SJSA1 (cell line): ENCODE results near the gene PLD4. TPM values are rescaled to one million over a fixed set of nuclear protein-coding genes. Genes with fewer than 3 reads are reported as not detected.
"Not testable (repeated sequence)": the region's sequence is repeated elsewhere in the genome, so short reads cannot be mapped to it uniquely, and the experiment has no call there.

Source experiments
- DNase-seq, 2 experiments: peaks; one replicate each; pipeline ENCODE4 v3.0.0-alpha.2; 2015 to 2020; ENCODE audit warnings: low spot score in 2 of 2, low read depth in 1 of 2
- H3K27ac ChIP-seq: fragments of 250-450 bp; sonication (Bioruptor Pico); 2 replicates; pipeline ENCODE4 v1.5.1; 2020; ENCODE audit warnings: mild to moderate bottlenecking, moderate library complexity
- H3K27me3 ChIP-seq: fragments of 250-450 bp; sonication (Bioruptor Pico); replicated peaks from 2 replicates; pipeline ENCODE4 v1.5.1; 2020; ENCODE audit warnings: mild to moderate bottlenecking, moderate library complexity
- H3K36me3 ChIP-seq: fragments of 250-450 bp; sonication (Bioruptor Pico); 2 replicates; pipeline ENCODE4 v1.5.1; 2020; ENCODE audit warnings: mild to moderate bottlenecking
- H3K4me1 ChIP-seq: fragments of 250-450 bp; sonication (Bioruptor Pico); replicated peaks from 2 replicates; pipeline ENCODE4 v1.6.1; 2021; ENCODE audit warnings: mild to moderate bottlenecking
- H3K4me3 ChIP-seq: fragments of 250-450 bp; sonication (Bioruptor Pico); 2 replicates; pipeline ENCODE4 v1.5.1; 2020; ENCODE audit warnings: mild to moderate bottlenecking
- H3K9me3 ChIP-seq: fragments of 250-450 bp; sonication (Bioruptor Pico); replicated peaks from 2 replicates; pipeline ENCODE4 v1.5.1; 2020; ENCODE audit warnings: mild to moderate bottlenecking
- total RNA-seq: library from RNA; depleted of rRNA; stranded (reverse); fragments of >200 nt; shearing (Covaris generic); gene quantifications from 2 replicates; pipeline ENCODE4 v1.2.3, GENCODE V29; 2014

Gene PLD4
- total RNA-seq, 1 experiment from 2014 or later: not detected

GRCh38 chr14:104882325-104882973, 42.2 kb upstream of the PLD4 start:
- Histone ChIP-seq H3K9me3 (no peaks in the 10 kb centered on the region), H3K36me3 (peaks cover 23% of the 10 kb centered on the region), H3K4me1 (no peaks in the 10 kb centered on the region), H3K4me3 (no peak overlapping the region), H3K27ac (no peak overlapping the region), H3K27me3 (no peaks in the 10 kb centered on the region)
- DNase-seq: no peak

DNA sequence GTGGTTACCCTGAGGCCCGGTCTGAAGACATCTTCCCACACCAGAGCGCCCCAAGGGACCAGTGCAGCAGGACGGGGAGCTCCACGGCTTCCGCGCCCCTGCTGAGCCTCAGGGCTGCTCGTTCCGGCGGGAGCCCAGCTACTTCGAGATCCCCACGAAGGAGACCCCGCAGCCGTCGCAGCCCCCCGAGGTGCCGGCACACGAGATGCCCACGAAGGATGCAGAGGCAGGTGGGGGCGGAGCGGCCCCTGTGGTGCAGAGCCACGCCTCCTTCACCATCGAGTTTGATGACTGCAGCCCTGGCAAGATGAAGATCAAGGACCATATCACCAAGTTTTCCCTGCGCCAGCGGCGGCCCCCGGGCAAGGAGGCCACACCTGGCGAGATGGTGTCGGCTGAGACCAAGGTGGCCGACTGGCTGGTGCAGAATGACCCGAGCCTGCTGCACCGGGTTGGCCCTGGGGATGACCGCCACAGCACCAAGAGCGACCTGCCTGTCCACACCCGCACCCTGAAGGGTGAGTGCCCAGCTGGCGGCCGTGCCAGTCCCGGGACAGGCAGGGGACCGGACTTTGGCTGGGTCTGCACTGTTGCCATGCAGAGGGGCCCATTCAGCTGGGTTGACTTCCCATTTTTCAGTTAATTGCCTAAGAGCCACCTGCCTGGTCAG, 41.6 kb upstream of the PLD4 start:
- Histone ChIP-seq H3K4me3 (no peak overlapping the region), H3K27me3 (no peaks in the 10 kb centered on the region), H3K36me3 (peaks cover 23% of the 10 kb centered on the region), H3K27ac (no peak overlapping the region), H3K4me1 (no peaks in the 10 kb centered on the region), H3K9me3 (no peaks in the 10 kb centered on the region)
- no peak for DNase-seq

DNA sequence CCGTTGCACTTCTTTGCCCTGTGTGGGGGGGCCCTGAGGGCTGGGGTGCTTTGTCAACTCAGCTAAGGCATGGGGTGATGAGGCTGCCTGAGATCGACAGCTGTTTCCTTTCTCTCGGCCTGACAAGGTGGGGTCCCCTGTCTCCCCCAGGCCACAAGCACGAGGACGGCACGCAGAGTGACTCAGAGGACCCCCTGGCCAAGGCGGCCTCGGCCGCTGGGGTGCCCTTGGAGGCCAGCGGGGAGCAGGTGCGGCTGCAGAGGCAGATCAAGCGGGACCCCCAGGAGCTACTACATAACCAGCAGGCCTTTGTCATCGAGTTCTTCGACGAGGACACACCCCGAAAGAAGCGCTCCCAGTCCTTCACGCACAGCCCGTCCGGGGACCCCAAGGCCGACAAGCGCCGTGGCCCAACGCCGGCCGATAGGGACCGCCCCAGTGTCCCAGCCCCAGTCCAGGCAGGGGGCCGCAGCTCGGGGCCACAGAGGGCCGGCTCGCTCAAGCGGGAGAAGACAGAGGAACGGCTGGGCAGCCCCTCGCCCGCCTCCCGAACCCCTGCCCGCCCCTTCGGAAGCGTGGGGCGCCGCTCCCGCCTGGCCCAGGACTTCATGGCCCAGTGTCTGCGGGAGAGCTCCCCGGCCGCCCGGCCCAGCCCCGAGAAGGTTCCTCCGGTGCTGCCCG, 40.9 kb upstream of the PLD4 start:
- peaks cover 20% of the 10 kb centered on the region for H3K36me3 ChIP-seq
- no peak overlapping the region for H3K4me3 ChIP-seq
- no peaks in the 10 kb centered on the region for H3K9me3 ChIP-seq
- no peak for DNase-seq
- no peak overlapping the region for H3K27ac ChIP-seq
- no peaks in the 10 kb centered on the region for H3K27me3 ChIP-seq
- no peaks in the 10 kb centered on the region for H3K4me1 ChIP-seq

GRCh38 chr14:104884381-104884780, 40.3 kb upstream of the PLD4 start:
- H3K4me3 ChIP-seq, H3K4me1 ChIP-seq, DNase-seq, H3K27me3 ChIP-seq, H3K27ac ChIP-seq, H3K9me3 ChIP-seq: not testable (repeated sequence)
- H3K36me3 ChIP-seq: peaks cover 20% of the 10 kb centered on the region

GRCh38 chr14:104885031-104885972, 39.4 kb upstream of the PLD4 start:
- Histone ChIP-seq H3K9me3 (no peaks in the 10 kb centered on the region), H3K36me3 (peaks cover 20% of the 10 kb centered on the region), H3K4me3 (no peak overlapping the region), H3K27ac (no peak overlapping the region), H3K27me3 (no peaks in the 10 kb centered on the region), H3K4me1 (no peaks in the 10 kb centered on the region)
- no peak for DNase-seq

DNA sequence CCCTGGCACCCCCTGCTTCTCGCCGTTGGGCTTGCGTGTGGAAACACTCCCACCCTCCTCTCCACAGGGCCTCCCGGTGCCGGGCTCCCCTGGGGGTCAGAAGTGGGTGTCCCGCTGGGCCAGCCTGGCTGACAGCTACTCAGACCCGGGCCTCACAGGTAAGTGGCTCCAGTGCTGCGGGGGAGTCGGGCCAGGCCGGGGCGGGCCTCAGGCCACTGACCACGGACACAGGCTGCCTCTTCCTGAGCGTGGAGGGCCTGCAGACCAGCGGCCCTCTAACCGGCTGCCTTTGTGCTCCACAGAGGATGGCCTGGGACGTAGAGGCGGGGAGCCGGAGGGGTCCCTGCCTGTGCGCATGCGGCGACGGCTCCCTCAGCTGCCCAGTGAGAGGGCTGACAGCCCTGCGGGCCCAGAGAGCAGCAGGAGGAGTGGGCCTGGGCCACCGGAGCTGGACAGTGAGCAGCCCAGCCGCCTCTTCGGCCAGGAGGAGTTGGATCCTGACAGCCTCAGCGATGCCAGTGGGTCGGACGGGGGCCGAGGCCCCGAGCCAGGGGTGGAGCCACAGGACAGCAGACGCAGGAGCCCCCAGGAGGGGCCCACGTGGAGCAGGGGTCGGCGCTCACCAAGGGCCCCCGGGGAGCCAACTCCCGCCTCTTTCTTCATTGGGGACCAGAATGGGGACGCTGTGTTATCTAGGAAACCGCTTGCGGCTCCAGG, 38.5 kb upstream of the PLD4 start:
- Histone ChIP-seq H3K27me3 (no peaks in the 10 kb centered on the region), H3K27ac (no peak overlapping the region), H3K4me3 (no peak overlapping the region)

GRCh38 chr14:104886690-104887622, 37.7 kb upstream of the PLD4 start:
- DNase-seq: no peak
- Histone ChIP-seq H3K27me3 (no peaks in the 10 kb centered on the region), H3K27ac (no peak overlapping the region), H3K4me3 (no peak overlapping the region), H3K36me3 (peaks cover 16% of the 10 kb centered on the region), H3K9me3 (no peaks in the 10 kb centered on the region), H3K4me1 (no peaks in the 10 kb centered on the region)

More for the DNA sequence above, 38.5 kb upstream of the PLD4 start:
- DNase-seq: no peak
- no peaks in the 10 kb centered on the region for H3K4me1 ChIP-seq
- no peaks in the 10 kb centered on the region for H3K9me3 ChIP-seq
- H3K36me3 ChIP-seq: peaks cover 16% of the 10 kb centered on the region

GRCh38 chr14:104887623-104888488, 36.8 kb upstream of the PLD4 start:
- no peak overlapping the region for H3K27ac ChIP-seq
- H3K4me1 ChIP-seq: no peaks in the 10 kb centered on the region
- H3K36me3 ChIP-seq: peaks cover 16% of the 10 kb centered on the region
- H3K9me3 ChIP-seq: no peaks in the 10 kb centered on the region
- no peak for DNase-seq
- H3K27me3 ChIP-seq: no peaks in the 10 kb centered on the region
- no peak overlapping the region for H3K4me3 ChIP-seq

- no peak overlapping the region for H3K27ac ChIP-seq
- H3K36me3 ChIP-seq: peaks cover 9% of the 10 kb centered on the region
- no peaks in the 10 kb centered on the region for H3K9me3 ChIP-seq
- no peaks in the 10 kb centered on the region for H3K4me1 ChIP-seq
- no peaks in the 10 kb centered on the region for H3K27me3 ChIP-seq
- H3K4me3 ChIP-seq: no peak overlapping the region
- DNase-seq: no peak
Observed at GRCh38 chr14:104888489-104889374, 35.9 kb upstream of the PLD4 start.

DNA sequence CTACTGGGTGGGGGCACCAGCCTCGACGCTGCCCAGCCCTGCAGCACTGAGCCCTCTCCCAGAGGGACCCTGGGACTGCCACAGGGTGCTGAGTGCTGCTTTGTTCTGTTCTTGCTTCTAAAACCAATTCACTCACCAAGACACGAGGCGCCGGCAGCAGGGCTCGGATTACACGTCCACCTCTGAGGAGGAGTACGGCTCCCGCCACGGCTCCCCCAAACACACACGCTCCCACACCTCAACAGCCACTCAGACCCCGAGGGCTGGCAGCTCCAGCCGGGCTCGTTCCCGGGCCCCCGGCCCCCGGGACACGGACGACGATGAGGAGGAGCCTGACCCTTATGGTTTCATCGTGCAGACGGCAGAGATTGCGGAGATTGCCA, 35.3 kb upstream of the PLD4 start:
- Histone ChIP-seq H3K4me1 (no peaks in the 10 kb centered on the region), H3K36me3 (peaks cover 6% of the 10 kb centered on the region; the same call in 1 of the 2 replicates), H3K27me3 (no peaks in the 10 kb centered on the region), H3K9me3 (no peaks in the 10 kb centered on the region), H3K4me3 (no peak overlapping the region), H3K27ac (no peak overlapping the region)
- DNase-seq: no peak

DNA sequence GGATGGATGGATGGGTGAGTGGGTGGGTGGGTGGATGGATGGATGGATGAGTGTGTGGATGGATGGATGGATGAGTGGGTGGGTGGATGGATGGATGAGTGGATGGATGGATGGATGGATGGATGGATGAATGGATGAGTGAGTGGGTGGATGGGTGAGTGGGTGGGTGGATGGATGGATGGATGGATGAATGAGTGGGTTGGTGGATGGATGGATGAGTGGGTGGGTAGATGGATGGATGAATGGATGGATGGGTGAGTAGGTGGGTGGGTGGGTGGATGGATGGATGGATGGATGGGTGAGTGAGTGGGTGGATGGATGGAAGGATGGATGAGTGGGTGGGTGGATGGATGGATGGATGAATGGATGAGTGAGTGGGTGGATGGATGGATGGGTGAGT, 34.4 kb upstream of the PLD4 start:
- not testable (repeated sequence) for H3K4me1 ChIP-seq, H3K9me3 ChIP-seq, H3K27ac ChIP-seq, H3K27me3 ChIP-seq, H3K36me3 ChIP-seq, DNase-seq, H3K4me3 ChIP-seq
